GM20000 (cell line): ENCODE results near the gene EFCC1.

Experiments used
- DNase-seq: peaks from one replicate; pipeline ENCODE4 v3.0.0; 2012; ENCODE audit warnings: low spot score
- CTCF ChIP-seq: IDR thresholded peaks from 2 replicates; pipeline ENCODE4 v1.5.1; 2012; ENCODE audit warnings: mild to moderate bottlenecking, control low read depth; ENCODE audit errors: extremely low read depth, missing control alignments

Gene EFCC1

DNA sequence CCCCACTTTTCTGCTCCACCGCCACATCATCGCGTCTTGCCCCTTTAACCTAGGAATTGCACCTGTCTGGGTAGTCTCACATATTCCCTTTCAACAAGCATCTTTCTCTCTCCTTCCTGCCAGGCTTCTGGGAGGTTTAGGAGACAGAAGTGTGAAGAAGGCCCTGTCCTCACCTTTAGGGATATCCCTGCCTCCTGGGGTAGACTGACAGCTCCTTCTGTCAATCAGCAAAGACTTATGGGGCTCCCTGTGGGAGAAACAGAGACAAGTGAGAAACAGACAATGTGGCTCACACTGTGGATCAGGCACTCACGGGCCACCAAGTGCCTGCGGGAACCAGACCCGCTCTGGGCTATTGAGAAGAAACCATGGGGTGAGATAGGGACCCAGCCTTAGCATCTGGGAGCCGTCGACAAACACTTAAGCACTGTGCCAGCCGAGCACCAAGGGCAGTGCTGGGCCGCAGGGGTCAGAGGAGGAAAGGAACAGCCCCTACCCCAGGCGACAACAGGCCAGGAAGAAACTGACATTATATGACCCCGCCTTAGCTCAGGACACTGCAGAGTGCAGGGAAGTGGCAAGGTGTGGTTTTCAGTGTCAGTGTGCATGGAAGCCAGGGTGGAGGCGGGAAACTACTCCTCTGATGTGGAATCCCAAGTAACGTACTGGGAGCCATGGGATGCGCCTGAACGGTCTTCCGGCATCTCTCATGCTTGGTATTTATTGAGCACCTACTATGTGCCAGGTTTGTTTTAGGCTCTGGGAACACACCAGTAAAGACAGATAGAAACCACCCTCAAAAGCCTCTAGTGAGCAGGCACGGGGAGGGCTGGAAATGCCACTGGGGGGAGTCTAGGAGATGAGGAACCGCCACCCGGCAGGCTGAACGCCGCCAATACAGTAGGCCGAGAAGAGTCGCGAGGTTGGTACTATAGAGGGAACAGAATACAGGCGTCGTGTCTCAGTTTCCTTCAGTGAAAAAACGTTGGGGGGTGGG is 1.8 kb downstream of the EFCC1 start:
- no peak for TF ChIP-seq CTCF
- peak; percentile 47 for DNase-seq

DNA sequence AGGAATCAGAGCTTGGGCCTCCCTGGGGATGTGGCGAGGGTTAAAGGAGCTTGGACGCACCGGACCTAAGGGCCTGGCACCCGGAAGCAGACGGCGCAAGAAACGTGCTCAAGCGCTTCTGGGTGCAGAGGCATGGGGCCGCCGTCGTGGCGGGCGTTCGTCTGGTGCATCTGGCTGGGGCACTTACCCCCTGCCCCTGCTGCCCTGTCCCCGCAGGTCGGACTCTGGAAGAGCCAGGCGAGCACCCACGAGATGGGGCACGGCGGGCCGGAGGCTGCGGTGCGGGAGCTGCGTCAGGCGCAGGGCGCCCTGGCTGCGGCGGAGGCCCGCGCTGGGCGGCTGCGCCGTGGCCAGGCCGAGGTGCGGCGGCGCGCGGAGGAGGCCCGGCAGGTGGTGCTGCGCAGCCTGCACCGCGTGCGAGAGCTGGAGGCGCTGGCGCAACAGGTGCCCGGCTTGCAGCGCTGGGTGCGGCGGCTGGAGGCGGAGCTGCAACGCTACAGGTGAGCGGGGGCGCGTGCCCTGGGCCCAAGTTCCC is 2.5 kb downstream of the EFCC1 start:
- no peak for DNase-seq
- TF ChIP-seq CTCF = no peak

DNA sequence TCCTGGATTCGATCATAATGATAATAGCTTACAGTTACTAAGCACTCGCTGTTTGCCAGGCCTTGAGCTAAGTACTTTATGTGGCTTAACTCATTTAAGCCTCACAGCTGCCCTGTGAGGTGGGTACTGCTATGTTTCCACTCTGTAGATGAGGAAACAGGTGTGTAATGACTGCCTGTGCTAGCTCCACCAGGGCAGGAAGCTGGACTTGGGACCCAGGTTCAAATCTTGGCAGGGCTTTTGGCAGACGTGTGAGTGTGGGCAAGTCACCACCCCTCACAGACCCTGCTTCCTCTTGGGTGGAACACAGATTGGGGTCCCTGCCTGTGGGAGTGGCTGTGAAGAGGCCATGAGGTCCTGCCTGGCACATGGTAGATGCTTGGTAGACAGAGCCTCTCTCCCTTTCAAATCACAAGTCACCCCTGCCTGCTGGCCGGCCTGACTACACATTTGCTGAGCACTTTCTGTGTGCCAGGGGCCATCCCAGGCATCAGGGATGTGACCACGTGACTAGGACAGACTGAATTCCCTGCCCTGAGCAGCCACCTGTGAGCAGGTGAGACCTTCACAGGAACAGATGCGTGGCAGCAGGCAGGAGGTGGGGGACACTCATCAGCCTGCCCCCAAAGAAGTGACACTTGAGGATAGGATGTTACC is 3.7 kb downstream of the EFCC1 start:
- TF ChIP-seq CTCF = no peak
- DNase-seq = no peak

DNA sequence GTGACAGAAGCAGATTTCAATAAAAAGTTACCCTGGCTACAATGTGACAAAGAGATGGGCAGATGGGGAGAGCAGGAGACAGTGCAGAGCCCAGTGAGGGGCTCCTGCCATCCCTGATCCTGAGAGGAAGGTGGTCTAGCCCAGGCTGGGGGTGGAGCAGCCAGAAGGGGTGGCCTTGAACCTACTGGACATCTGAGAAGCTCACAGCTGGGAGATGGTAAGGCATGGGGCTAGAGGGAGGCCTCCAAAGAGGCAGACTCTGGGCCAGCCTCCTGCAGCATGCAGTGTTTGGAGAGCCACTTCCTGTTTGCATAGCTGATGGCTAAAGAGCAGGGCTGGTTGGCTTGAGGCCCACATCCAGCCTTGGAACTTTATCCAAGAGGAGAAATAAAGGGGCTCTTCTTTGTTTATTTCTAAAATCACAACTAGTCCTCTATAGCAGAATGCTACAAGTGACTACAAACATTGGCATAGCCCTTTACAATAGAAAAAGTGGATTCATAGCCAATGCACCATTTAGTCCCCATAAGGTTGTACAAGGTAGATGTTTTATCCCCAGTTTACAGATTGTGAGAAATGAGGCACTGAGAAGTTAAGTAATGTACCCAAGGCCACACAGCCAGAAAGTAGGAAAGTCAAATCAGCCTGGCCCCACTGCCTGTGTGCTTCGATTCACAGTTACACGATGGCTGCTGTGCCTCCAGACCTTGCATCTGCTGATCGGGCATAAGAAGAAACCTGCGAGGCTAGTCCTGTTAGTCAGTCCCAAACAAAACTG is 4.6 kb downstream of the EFCC1 start:
- TF ChIP-seq CTCF = no peak
- DNase-seq = no peak

DNA sequence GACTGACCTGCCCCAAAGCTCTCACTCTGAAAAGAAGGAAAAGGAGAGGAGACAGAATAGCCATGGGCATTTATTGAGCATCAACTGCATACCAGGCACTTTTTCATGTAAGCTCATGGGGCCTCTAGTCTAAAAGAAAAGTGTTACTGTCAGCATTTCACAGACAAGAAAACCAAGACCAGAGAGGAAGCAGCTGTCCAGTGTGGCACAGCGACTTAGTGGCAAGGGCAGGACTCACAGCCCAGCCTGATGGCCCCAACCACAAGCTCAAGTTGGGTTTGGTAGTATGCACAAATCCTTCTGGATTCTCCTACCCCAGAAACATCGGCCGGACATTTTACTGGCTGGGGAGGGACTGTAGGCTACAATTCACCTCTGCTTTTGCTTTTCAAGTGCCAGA is 5.8 kb downstream of the EFCC1 start:
- TF ChIP-seq CTCF = no peak
- no peak for DNase-seq

- no peak for TF ChIP-seq CTCF
- no peak for DNase-seq
Measured at GRCh38 chr3:129007792-129008191, 6.7 kb downstream of the EFCC1 start.

DNA sequence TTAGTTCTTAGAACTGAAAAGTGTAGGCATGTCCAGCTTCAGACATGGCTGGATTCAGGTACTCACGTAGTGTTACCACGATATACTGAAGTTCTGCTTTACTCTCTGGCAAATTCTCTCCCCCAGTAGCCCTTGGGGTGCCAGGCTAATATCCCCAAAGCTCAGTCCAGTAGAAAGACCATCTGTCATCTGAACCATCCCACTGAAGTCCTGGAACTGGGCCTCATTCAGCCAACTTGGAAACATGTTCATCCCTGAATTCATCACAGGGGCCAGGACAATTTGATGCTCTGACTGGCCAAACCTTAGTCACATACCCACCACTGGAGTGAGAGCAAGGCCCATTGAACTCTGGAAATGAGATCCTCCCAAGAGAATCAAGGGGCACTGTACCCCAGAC is 8.2 kb downstream of the EFCC1 start:
- no peak for TF ChIP-seq CTCF
- no peak for DNase-seq
